Ishikawa (cell line): ENCODE data around the gene OR10A4.

Experiments used
- EP300 ChIP-seq: IDR thresholded peaks from 2 replicates; pipeline ENCODE4 v1.6.1; 2012; ENCODE audit warnings: borderline replicate concordance
- FOXM1 ChIP-seq: IDR thresholded peaks from 2 replicates; pipeline ENCODE4 v1.6.1; 2012; ENCODE audit warnings: low read depth, borderline replicate concordance
- MAX ChIP-seq: IDR thresholded peaks from 2 replicates; pipeline ENCODE4 v1.6.1; 2012
- NFIC ChIP-seq: IDR thresholded peaks from 2 replicates; pipeline ENCODE4 v1.6.1; 2012
- RAD21 ChIP-seq: IDR thresholded peaks from 2 replicates; pipeline ENCODE4 v1.6.1; 2012; ENCODE audit warnings: low read depth
- REST ChIP-seq: IDR thresholded peaks from 2 replicates; pipeline ENCODE4 v1.6.1; 2012; ENCODE audit warnings: low read depth, mild to moderate bottlenecking
- USF1 ChIP-seq: IDR thresholded peaks from 2 replicates; pipeline ENCODE4 v1.6.1; 2012

GRCh38 chr11:6876914-6877313 lies 489 bp downstream of the OR10A4 start:
- no peak for TF ChIP-seq FOXM1
- TF ChIP-seq NFIC = no peak
- no peak for TF ChIP-seq EP300
- TF ChIP-seq RAD21 = no peak
- TF ChIP-seq MAX = no peak
- no peak for TF ChIP-seq REST
- TF ChIP-seq USF1 = no peak
